ENCODE results near the gene MIER1.
"Not testable (repeated sequence)": the region's sequence is repeated elsewhere in the genome, so short reads cannot be mapped to it uniquely, and the experiment has no call there.

Gene MIER1

DNA sequence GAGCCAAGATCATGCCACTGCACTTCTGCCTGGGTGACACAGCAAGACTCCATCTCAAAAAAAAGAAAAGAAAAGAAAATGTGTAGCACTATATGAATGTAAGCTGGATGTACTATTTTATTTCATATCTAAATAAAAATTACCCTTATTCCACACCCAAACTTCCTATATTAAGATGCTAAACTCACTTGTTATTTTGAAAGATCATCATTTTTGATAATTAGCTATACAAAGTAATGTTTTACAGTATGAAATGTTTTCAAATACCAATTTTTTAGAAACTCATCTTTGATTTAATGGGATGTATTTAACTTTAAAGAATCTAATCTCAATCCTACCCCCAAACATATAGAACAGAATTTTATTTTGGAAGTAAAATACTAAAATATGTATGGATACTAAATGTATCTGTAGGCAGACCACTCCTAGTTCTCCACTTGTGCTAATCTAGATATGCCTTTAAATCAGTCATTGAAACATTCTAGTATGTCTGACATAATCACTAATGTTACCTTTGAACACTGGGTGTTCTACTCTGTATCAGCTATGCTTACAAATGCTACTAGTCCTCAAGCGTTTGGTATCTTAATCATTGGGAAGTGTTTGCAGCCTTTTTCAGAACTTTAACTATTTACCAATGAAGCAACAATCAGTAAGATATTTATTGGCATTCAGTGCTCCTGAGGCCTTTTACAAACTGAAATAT, 12.9 kb downstream of the MIER1 start:
- DNase-seq (ENCODE audit: low read depth, low spot score) = no peak

DNA sequence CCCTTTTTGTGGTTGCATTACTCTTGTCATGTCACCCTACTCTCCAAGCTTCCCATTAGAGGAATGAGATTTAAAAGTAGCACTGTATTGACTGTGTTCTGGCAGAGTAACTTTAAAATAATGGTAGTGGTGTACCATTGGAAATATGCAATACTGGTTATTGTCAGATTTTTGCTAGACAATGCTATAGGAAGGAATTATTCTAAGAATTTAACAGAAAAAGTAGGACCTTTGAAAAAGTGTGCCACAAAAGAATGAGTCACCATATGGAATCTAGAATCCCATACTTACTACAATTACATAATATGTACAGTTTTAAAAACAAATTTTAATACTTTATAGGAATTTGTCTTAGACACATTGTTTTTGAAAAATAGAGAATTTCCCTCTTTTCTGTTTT, 13.8 kb downstream of the MIER1 start:
- no peak for DNase-seq (ENCODE audit: low read depth, low spot score)

DNA sequence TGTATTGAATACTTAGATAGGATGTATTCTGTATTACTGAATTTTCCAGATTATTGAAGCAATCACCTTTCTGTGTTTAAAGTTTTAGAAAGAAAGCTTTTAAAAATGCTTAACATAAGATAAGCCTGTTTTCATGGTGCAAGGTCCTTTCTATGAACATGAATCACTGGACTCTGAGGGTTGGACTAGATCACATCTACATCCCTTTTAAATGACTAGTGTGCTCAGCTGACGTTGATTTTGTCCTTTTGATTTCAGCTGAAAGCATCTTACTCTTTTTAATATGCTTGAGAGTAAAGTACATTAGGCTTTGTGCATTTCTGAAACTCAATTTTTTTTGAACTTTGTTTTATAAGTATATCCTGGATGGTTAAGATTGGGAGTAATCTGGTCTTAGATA, 16.2 kb downstream of the MIER1 start:
- no peak for DNase-seq (ENCODE audit: low read depth, low spot score)

GRCh38 chr1:66943361-66943969, 18.7 kb downstream of the MIER1 start:
- no peak for DNase-seq (ENCODE audit: low read depth, low spot score)

DNA sequence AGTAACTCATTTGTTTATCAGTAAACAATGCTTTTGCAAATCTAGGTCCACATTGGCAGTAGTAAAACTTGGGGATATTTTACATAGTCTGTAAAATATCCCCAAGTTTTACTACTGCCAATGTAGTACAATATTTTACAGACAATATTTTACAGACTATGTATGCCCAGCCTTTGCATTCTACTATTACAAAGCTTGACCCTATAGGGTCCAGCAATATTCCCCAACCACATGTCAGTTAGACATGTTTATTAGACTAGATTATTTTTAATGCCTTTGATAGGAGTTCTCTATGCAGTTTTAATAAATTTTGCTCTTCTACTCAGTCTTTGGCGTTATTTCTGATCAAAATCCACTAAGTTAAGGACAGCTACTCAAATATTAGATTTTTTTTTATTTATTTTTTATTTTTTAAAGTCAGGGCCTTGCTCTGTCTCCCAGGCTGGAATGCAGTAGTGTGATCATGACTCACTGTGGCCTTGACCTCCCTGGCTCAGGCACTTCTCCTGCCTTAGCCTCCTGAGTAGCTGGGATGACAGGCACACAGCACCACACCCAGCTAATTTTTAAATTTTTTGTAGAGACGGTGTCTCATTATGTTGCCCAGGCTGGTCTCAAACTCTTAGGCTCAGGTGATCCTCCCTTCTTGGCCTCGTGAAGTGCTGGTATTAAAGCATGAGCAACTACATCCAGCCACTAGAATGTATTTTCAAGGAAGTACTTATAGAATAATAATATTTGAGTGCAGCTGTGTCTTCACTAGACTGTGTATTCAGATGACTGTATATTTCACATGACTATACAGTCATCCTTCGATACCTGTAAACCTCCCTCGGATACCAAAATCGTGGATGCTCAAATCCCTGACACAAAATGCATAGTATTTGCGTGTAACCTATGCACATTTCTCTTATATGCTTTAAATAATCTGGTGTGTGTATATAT, 19.8 kb downstream of the MIER1 start:
- no peak for DNase-seq (ENCODE audit: low read depth, low spot score)

- DNase-seq (ENCODE audit: low read depth, low spot score) = no peak
Observed at GRCh38 chr1:66945316-66945715, 20.5 kb downstream of the MIER1 start.

DNA sequence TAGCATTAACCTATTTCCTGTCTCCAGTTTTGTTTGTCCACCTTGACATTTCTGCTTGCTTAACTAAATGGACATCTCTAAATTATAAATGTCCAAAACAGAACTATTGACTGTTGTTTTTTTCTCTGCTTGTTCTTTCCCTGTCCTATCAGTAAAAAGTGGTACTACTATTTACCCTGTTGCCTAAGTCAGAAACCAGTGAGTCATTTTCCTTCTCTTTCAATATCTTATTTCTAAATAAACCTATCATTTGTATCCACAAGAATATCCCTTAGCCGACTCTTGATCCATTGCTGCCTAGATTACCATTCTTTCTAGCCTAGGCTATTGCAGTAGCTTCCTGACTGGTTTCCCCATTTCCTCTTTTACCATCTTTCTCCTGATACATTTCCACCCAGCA, 22.5 kb downstream of the MIER1 start:
- no peak for DNase-seq (ENCODE audit: low read depth, low spot score)

DNA sequence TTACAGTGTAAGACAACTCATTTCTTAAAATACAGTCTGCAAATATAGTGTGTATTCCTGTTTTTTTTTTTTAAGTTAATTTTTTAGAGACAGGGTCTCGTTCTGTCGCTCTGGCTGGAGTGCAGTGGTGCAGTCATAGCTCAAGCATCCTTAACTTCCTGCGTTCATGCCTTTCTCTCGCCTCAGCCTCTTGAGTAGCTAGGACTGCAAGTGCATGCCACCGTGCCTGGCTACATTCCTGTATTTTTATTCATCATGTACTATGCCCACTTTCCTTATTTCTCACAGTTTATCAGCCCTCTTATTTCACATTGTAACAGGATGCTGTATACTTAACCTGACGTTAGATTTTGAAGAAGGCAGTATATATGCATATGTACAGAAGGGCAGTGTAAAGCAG, 26.7 kb downstream of the MIER1 start:
- DNase-seq (ENCODE audit: low read depth, low spot score) = no peak

- DNase-seq (ENCODE audit: low read depth, low spot score) = no peak
Observed at GRCh38 chr1:66954208-66954607, 29.4 kb downstream of the MIER1 start.

- no peak for DNase-seq (ENCODE audit: low read depth, low spot score)
Observed at GRCh38 chr1:66957938-66958337, 33.1 kb downstream of the MIER1 start.

GRCh38 chr1:66966188-66966873, 41.5 kb downstream of the MIER1 start:
- DNase-seq (ENCODE audit: low read depth, low spot score) = not testable (repeated sequence)

DNA sequence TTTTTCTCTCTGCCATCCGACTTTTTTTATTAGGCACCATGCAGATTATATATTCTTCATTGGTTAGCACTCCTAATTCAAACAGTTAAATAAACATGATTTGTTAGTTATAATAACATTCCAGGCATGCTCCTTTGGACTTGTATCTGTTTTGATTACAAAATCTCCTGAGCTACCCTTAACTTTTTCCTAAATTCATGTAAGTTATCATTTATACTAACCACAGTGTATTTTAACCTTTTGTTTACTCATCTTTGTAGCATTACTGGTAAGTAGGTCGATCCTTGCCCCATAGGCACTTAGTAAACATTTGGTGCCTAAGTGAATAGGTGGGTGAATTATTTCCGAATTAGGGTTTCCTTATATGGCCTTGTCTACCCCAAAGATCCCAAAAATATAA, 43.8 kb downstream of the MIER1 start:
- no peak for DNase-seq (ENCODE audit: low read depth, low spot score)

DNA sequence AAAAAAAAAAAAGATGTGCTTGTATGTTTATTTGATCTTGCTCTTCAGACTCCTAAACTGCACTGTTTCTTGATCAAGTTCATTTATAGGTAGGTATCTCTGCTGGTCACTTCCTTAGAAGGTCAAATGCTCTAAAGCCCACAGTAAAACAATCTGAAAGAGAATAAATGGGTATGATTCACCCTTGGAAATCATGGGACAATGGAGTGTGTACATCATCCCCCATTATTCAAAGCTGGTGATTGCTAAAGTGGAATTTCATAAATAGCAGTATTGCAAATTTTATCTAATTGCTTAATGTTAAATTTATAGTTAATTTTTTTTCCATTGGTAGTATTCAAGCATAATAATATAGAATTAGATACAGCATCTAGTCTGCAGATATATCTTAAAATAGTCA, 53.4 kb downstream of the MIER1 start:
- DNase-seq (ENCODE audit: low read depth, low spot score) = no peak

GRCh38 chr1:66979621-66980020, 54.8 kb downstream of the MIER1 start:
- not testable (repeated sequence) for DNase-seq (ENCODE audit: low read depth, low spot score)

DNA sequence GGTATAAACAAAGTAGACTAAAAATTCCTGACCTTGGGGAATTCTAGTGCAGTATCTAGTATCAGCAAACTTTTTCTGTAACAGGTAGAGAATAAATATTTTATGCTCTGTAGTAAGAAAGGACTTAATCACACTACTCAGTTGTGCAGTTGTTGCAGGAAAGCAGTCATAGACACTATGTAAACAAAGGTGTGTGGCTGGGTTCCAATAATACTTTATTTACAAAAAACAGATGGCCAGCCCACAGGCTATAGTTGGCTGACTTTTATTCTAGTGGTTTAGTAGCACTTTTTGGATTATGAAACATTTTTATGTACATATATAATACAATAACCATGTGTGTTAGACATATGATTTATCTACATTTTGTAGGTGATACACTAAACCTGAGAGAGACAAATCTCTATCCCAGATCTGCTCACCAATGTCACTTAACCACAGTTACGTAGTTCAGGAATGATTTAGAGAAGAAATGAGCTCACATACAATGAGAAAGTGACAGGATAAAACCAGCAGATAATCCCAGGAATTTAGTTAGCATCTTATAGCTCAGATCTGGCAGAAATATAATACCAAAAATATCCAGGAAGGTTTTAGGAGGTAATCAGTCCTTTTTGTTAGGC, 56.1 kb downstream of the MIER1 start:
- DNase-seq (ENCODE audit: low read depth, low spot score) = no peak

- no peak for DNase-seq (ENCODE audit: low read depth, low spot score)
Observed at GRCh38 chr1:66981679-66982078, 56.9 kb downstream of the MIER1 start.

- no peak for DNase-seq (ENCODE audit: low read depth, low spot score)
Observed at GRCh38 chr1:66982561-66983260, 57.9 kb downstream of the MIER1 start.

DNA sequence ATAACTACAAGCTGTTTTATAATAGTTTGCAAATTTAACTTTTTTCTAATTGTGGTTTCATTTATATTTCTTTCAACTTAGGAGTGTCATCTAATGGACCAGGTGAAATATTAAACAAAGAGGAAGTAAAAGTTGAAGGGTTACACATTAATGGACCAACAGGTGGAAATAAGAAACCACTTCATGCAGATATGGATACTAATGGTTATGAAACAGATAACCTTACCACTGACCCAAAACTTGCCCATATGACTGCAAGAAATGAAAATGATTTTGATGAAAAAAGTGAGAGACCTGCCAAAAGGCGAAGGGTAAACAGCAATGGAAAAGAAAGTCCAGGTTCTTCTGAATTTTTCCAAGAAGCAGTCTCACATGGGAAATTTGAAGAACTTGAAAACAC, 59.7 kb downstream of the MIER1 start:
- no peak for DNase-seq (ENCODE audit: low read depth, low spot score)

GRCh38 chr1:66985835-66986234, 61.0 kb downstream of the MIER1 start:
- no peak for DNase-seq (ENCODE audit: low read depth, low spot score)

- no peak for DNase-seq (ENCODE audit: low read depth, low spot score)
Observed at GRCh38 chr1:66993076-66993475, 68.3 kb downstream of the MIER1 start.
